ENCODE data around the gene MERTK. TPM values are rescaled to one million over a fixed set of nuclear protein-coding genes. Genes with fewer than 3 reads are reported as not detected.

MERTK gene
- total and polyA plus RNA-seq, 2 of the 13 experiments (the other 11 are each of a cell fraction or from before 2014, with no cell fraction given) = 37.3 to 44.7 TPM

DNA sequence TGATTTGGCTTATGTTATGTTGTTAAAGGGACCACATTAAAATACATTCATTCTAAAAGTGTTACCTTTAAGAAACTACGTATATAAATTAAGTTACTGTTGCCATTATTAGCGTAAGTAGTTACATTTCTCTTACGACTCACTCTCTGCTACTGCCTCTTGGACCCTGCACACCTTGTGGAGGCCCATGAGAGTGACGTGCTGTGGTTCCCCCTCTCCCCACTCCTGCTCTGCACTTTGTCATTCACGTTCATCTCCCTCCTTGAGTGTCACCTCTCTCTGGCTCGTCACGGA, 830 bp upstream of the MERTK start (continued):
- TF ChIP-seq, protein P1, sequence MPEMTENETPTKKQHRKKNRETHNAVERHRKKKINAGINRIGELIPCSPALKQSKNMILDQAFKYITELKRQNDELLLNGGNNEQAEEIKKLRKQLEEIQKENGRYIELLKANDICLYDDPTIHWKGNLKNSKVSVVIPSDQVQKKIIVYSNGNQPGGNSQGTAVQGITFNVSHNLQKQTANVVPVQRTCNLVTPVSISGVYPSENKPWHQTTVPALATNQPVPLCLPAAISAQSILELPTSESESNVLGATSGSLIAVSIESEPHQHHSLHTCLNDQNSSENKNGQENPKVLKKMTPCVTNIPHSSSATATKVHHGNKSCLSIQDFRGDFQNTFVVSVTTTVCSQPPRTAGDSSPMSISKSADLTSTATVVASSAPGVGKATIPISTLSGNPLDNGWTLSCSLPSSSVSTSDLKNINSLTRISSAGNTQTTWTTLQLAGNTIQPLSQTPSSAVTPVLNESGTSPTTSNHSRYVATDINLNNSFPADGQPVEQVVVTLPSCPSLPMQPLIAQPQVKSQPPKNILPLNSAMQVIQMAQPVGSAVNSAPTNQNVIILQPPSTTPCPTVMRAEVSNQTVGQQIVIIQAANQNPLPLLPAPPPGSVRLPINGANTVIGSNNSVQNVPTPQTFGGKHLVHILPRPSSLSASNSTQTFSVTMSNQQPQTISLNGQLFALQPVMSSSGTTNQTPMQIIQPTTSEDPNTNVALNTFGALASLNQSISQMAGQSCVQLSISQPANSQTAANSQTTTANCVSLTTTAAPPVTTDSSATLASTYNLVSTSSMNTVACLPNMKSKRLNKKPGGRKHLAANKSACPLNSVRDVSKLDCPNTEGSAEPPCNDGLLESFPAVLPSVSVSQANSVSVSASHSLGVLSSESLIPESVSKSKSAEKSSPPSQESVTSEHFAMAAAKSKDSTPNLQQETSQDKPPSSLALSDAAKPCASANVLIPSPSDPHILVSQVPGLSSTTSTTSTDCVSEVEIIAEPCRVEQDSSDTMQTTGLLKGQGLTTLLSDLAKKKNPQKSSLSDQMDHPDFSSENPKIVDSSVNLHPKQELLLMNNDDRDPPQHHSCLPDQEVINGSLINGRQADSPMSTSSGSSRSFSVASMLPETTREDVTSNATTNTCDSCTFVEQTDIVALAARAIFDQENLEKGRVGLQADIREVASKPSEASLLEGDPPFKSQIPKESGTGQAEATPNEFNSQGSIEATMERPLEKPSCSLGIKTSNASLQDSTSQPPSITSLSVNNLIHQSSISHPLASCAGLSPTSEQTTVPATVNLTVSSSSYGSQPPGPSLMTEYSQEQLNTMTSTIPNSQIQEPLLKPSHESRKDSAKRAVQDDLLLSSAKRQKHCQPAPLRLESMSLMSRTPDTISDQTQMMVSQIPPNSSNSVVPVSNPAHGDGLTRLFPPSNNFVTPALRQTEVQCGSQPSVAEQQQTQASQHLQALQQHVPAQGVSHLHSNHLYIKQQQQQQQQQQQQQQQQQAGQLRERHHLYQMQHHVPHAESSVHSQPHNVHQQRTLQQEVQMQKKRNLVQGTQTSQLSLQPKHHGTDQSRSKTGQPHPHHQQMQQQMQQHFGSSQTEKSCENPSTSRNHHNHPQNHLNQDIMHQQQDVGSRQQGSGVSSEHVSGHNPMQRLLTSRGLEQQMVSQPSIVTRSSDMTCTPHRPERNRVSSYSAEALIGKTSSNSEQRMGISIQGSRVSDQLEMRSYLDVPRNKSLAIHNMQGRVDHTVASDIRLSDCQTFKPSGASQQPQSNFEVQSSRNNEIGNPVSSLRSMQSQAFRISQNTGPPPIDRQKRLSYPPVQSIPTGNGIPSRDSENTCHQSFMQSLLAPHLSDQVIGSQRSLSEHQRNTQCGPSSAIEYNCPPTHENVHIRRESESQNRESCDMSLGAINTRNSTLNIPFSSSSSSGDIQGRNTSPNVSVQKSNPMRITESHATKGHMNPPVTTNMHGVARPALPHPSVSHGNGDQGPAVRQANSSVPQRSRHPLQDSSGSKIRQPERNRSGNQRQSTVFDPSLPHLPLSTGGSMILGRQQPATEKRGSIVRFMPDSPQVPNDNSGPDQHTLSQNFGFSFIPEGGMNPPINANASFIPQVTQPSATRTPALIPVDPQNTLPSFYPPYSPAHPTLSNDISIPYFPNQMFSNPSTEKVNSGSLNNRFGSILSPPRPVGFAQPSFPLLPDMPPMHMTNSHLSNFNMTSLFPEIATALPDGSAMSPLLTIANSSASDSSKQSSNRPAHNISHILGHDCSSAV (CRISPR knock-in tag; IDR thresholded peaks at IDR 0.05; ENCODE audit: borderline replicate concordance) = no peak
- no peak for TF ChIP-seq MYNN (CRISPR knock-in tag; IDR thresholded peaks at IDR 0.05; ENCODE audit: low read depth)
- no peak for TF ChIP-seq CCAR2 (optimal IDR thresholded peaks at IDR 0.05; ENCODE audit: low read depth, low read length)
- no peak for TF ChIP-seq TCF12 (IDR thresholded peaks at IDR 0.05)
- no peak for TF ChIP-seq TCF12 (CRISPR knock-in tag; IDR thresholded peaks at IDR 0.05)
- TF ChIP-seq, protein P2, sequence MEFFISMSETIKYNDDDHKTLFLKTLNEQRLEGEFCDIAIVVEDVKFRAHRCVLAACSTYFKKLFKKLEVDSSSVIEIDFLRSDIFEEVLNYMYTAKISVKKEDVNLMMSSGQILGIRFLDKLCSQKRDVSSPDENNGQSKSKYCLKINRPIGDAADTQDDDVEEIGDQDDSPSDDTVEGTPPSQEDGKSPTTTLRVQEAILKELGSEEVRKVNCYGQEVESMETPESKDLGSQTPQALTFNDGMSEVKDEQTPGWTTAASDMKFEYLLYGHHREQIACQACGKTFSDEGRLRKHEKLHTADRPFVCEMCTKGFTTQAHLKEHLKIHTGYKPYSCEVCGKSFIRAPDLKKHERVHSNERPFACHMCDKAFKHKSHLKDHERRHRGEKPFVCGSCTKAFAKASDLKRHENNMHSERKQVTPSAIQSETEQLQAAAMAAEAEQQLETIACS (CRISPR knock-in tag; IDR thresholded peaks at IDR 0.05) = no peak
- no peak for TF ChIP-seq NR2F2 (IDR thresholded peaks at IDR 0.05; ENCODE audit: borderline replicate concordance, low read depth)
- no peak for TF ChIP-seq ZNF552 (CRISPR knock-in tag; IDR thresholded peaks at IDR 0.05; ENCODE audit: borderline replicate concordance)
- TF ChIP-seq ZNF225 (CRISPR knock-in tag; IDR thresholded peaks at IDR 0.05) = peak; percentile 89; the same call in 1 of the 2 replicates
- no peak for TF ChIP-seq ZBTB8A (CRISPR knock-in tag; IDR thresholded peaks at IDR 0.05; ENCODE audit: borderline replicate concordance, low read depth)
- TF ChIP-seq NCOA5 (CRISPR knock-in tag; IDR thresholded peaks at IDR 0.05) = no peak
- TF ChIP-seq ZNF737 (CRISPR knock-in tag; IDR thresholded peaks at IDR 0.05; ENCODE audit: borderline replicate concordance) = no peak
- TF ChIP-seq MZF1 (CRISPR knock-in tag; IDR thresholded peaks at IDR 0.05; ENCODE audit: borderline replicate concordance) = no peak
- TF ChIP-seq HNRNPH1 (optimal IDR thresholded peaks at IDR 0.05; ENCODE audit: low read depth, low read length) = no peak
- peak; percentile 34; the same call in 1 of the 2 replicates for TF ChIP-seq ZNF292 (CRISPR knock-in tag; IDR thresholded peaks at IDR 0.05; ENCODE audit: borderline replicate concordance, low read depth)
- TF ChIP-seq RARA (CRISPR knock-in tag; IDR thresholded peaks at IDR 0.05) = no peak
- TF ChIP-seq, protein P3, sequence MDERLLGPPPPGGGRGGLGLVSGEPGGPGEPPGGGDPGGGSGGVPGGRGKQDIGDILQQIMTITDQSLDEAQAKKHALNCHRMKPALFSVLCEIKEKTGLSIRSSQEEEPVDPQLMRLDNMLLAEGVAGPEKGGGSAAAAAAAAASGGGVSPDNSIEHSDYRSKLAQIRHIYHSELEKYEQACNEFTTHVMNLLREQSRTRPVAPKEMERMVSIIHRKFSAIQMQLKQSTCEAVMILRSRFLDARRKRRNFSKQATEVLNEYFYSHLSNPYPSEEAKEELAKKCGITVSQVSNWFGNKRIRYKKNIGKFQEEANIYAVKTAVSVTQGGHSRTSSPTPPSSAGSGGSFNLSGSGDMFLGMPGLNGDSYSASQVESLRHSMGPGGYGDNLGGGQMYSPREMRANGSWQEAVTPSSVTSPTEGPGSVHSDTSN (CRISPR knock-in tag; IDR thresholded peaks at IDR 0.05) = no peak
- no peak for TF ChIP-seq KDM3A (CRISPR knock-in tag; IDR thresholded peaks at IDR 0.05; ENCODE audit: low read depth)
- TF ChIP-seq ATRX (CRISPR knock-in tag; IDR thresholded peaks at IDR 0.05; ENCODE audit: borderline replicate concordance) = no peak
- TF ChIP-seq TBP (CRISPR knock-in tag; IDR thresholded peaks at IDR 0.05) = no peak
